ENCODE measurements around the gene GDPD5.
"Not testable (repeated sequence)": the region's sequence is repeated elsewhere in the genome, so short reads cannot be mapped to it uniquely, and the experiment has no call there.

The GDPD5 gene

GRCh38 chr11:75424396-75424795 is 101.3 kb downstream of the GDPD5 start:
- no peak for DNase-seq

DNA sequence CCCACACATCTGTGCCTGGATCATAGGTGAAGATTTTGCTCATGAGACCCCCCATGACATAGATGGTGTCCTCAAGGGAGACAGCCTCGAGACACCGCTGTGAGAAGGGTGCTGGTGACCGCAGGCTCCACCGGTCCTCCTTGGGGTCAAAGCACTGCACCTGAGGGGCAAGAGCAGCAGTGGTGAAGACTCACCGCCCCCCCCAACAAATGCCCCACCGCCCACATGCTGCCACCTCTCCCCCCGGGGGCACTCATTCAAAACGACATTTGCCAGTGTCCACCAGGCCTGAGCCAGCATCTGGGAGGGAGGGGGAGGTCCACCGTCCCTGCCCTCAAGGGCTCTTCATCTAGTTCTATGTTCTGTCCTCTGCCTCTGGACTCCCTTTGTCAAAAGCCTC is 102.0 kb downstream of the GDPD5 start:
- no peak for DNase-seq

- DNase-seq, result no peak
Observed at GRCh38 chr11:75422248-75423231, 103.2 kb downstream of the GDPD5 start.

GRCh38 chr11:75421902-75422247 is 103.9 kb downstream of the GDPD5 start:
- no peak for DNase-seq

GRCh38 chr11:75421035-75421602 is 104.6 kb downstream of the GDPD5 start:
- no peak for DNase-seq

GRCh38 chr11:75420224-75421034 is 105.3 kb downstream of the GDPD5 start:
- no peak for DNase-seq

DNA sequence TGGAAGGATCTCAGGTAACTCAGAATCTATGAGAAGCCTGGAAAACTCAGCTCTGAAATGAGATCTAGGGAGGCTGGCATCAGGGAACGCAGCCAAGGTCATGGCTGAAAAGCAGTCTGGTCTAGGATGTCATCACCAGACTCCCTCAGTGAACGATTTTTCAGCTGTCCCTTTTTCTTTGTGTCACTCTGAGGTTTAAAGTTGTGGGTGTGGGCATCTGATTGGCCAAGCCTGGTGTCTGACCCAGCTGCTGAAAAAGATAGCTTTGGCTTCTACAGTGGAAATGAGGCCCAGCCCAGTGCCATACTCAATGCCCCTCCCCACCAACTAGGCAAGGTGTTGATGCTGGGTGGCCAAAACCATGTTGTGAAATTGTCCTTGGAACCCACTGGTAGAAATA is 111.9 kb downstream of the GDPD5 start:
- DNase-seq, result no peak

DNA sequence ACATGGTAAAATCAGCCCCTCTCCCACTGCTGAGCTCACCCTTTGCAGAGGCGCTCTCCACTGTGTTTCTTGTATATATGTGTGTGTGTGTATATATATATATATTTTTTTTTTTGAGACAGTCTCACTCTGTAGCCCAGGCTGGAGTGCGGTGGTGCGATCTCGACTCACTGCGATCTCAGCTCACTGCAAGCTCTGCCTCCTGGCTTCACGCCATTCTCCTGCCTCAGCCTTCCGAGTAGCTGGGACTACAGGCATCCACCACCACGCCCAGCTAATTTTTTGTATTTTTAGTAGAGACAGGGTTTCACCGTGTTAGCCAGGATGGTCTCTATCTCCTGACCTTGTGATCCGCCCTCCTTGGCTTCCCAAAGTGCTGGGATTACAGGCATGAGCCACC is 112.6 kb downstream of the GDPD5 start:
- DNase-seq, result not testable (repeated sequence)

- DNase-seq, result not testable (repeated sequence)
Observed at GRCh38 chr11:75409971-75410370, 115.8 kb downstream of the GDPD5 start.

DNA sequence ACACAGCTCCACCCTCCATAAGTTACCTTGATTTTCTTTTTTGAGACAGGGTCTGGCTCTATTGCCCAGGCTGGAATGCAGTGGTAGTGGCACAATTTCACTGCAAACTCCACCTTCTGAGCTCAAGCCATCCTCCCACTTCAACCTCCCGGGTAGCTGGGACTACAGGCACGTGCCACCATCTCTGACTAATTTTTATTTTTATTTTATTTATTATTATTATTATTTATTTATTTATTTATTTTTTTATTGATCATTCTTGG is 116.9 kb downstream of the GDPD5 start:
- no peak for DNase-seq

GRCh38 chr11:75406338-75406777 is 119.4 kb downstream of the GDPD5 start:
- DNase-seq, result no peak

DNA sequence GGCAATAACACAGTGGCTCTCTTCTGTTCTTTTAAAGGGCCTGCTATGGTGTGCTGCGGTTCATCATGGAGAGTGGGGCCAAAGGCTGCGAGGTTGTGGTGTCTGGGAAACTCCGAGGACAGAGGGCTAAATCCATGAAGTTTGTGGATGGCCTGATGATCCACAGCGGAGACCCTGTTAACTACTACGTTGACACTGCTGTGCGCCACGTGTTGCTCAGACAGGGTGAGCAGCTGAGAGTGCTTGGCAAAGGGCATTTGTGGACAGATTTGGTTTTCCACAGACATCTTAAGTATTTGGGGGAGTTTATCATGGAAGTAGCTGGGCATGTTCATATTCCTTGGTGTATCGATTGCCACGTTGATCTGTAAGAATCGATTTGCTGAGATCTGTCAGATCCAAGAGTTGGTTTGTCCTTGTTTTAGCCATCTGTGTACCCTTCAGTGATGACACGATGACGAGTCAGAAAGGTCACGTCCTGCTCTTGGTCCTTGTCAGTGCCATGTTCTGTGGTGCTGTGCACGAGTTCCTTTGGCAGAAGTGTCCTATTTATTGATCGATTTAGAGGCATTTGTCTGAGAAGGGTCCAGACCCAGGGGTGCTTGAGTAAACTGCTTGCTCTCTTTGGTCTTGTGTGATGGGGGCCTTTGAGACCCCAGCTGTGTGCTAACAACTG is 121.6 kb downstream of the GDPD5 start:
- DNase-seq, result no peak

DNA sequence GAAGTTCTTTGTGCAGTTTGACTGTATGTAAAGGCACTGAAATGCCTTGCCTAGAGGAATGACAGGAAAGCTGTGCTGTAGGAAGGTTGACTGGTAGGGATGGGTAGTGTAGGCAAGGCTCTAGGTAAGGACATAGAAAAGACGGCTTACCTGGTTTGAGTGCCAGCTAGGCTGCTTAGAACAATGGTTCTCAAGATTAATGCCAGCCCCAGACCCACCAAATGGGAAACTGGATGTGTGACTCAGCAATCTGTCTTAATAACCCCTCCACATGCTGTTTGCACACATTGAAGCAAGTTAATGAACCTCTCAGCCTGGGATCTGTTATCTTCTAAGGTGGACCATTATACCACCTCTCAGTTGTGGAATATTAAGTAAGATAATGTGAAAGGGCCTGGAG is 122.7 kb downstream of the GDPD5 start:
- DNase-seq, result no peak

DNA sequence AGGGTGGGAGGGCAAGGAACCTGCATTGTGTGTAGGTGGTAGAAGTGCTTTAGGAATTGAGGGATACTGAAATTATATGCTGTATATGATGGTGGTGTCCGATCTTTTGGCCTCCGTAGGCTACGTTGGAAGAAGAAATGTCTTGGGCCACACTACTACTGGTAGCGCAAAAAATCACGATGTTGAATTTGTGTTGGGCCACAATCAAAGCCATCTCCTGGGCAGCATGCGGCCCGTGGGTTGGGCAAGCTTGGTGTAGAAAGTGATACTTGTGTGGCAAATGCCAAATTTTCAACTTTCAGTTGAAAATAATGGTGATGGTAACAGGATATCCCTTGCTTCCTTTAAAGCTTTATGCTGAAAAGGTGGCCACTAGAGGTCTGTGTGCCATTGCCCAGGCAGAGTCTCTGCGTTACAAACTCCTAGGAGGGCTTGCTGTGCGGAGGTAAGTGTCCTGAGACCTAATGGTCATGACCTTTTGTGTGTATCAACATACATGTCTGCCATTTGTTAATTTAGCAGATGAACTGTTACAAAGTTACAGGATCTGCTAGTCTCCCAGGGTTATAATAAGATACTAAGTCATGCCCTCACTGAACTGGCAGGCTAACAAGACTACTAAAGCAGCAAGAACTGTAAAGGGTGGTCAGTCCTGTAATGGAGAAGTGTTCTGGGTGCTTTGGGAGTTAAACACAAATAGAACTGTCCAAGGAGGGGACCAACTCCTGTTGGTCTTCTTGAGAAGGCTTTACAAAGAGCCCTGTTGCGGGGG is 123.6 kb downstream of the GDPD5 start:
- DNase-seq, result no peak

DNA sequence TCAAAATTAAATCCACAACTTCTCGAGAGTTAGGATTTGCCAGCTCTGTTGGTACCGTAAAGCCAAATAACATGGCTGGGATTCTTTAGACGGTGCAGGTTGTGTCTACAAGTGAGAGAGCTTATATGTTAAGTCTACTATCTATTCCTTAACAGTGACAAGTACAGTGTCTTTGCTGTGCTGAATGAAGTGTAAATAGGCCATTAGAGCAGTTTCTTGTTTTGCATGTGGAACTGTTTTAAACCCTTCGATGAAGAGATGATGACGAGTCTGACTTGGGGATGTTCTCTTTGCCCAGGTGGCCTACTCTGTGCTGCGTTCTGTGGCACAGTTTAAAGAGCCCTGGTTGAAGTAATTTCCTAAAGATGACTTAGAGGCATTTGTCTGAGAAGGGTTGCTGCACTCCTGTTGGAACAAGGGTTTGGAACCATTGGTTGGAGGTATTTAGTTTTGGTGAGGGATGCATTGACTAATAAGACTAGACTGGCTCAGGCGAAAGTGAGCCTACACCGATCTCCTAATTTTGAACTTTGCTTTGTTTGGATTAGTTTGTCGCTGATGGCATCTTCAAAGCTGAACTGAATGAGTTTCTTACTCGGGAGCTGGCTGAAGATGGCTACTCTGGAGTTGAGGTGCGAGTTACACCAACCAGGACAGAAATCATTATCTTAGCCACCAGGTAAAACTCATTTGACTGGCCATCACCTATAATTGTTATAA is 125.4 kb downstream of the GDPD5 start:
- DNase-seq, result no peak

DNA sequence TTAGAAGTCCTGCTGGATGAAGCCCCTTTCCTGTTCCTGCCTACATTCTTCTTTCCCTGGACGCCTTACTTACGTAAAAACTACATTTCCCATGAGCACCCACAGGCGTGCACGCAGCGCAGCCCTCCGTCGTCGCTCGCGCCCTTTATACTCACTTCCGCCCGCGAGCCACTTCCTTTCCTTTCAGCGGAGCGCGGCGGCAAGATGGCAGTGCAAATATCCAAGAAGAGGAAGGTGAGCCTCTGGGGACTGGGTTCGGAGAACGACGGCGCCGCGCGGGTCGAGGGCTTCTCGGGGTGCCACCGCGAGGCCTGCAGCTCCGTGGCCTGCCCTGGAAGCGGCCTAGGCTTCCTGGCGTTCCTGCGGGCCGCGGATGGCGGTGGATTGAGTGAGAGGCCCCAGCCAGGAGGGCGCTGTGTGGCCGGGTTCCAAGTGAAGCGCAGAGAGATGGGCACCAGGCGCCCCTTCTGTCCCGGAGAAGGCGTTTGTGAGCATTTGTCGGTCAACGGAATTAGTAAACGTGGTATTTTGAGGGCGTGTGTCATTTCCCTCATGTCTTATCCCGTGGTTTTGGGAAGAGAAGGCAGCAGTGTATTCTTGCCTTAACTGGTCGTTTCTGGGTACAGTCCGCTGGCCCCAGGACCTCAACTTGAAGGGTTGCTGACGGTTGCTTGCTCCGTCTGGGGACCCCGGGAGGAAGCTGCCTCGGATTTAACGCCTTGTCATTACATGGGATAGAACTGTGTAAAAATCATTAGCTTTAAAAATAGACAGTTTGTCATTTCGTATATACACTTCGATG is 126.2 kb downstream of the GDPD5 start, which contains the start of gene RPS3:
Gene RPS3, plus strand, starts transcription at position 175 of the 802 bp plus-strand sequence. Its CDS starts 30 bp downstream, at position 205.
- DNase-seq, result peak; percentile 88

DNA sequence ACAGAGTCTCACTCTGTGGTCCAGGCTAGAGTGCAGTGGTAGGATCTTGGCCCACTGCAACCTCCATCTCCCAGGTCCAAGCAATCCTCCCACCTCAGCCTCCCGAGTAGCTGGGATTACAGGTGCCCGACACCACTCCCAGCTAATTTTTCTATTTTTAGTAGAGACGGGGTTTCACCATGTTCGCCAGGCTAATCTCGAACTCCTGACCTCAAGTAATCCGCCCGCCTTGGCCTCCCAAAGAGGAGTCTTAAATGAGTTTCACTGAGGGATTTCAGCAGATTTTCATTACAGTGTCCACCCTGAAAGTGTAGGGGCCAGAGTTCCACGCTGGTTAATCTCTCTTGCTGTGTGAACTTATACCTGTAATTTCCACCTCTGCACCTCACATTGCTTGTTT is 126.8 kb downstream of the GDPD5 start:
- no peak for DNase-seq

DNA sequence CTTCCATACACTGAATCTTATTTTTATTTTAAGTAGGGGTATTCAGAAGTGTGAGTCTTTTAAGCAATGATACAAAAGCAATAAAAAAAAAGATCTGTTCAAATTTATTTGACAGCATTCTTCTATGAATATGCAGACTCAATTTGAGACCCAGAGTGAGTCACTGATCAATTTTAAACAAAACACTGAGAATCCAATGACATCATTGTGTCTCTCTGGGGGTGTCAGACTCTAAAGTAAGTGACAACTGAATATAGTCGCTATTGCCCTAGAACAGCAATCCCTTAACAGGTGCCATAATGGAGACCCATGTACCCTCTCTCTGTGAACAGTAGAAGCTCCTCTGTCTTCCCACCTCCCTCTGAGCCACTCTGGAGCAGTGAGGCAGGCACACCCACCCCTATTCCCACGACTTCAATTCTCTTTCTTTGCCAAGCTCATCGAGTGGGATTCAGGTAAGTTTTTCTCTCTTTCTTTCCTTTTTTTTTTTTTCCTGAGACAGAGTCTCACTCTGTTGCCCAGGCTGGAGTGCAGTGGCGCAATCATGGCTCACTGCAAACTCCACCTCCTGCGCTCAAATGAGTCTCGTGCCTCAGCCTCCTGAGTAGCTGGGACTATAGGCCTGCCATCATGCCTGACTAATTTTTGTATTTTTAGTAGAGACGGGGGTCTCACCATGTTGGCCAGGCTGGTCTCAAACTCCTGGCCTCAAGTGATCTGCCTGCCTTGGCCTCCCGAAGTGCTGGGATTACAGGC is 131.5 kb downstream of the GDPD5 start:
- no peak for DNase-seq

GRCh38 chr11:75389925-75390324 is 135.8 kb downstream of the GDPD5 start:
- no peak for DNase-seq

- no peak for DNase-seq
Observed at GRCh38 chr11:75389276-75389605, 136.5 kb downstream of the GDPD5 start.
